Stimulated activated memory B cell treated with anti-CD40 and anti-IgM and Interleukin-4, amounts not matched to agents 10 μg/mL and 1 μg/mL and 100 μg/mL, for 72 hours (primary cell): ENCODE data around the gene KRT2.

Experiments used
- ATAC-seq: fragments of 150-1000 bp; cut with Tn5 transposase; 2 replicates; pipeline ENCODE4 v1.10.0; 2021
- H3K27ac Mint-ChIP-seq: one replicate; pipeline ENCODE4 v1.8.0; 2022; ENCODE audit warnings: mild to moderate bottlenecking, mixed read lengths
- H3K27me3 Mint-ChIP-seq: one replicate; pipeline ENCODE4 v1.8.0; 2022; ENCODE audit warnings: mixed read lengths
- H3K36me3 Mint-ChIP-seq: one replicate; pipeline ENCODE4 v1.8.0; 2022; ENCODE audit warnings: mixed read lengths
- H3K4me1 Mint-ChIP-seq: one replicate; pipeline ENCODE4 v1.8.0; 2022; ENCODE audit warnings: mixed read lengths
- H3K4me3 Mint-ChIP-seq: one replicate; pipeline ENCODE4 v1.8.0; 2022; ENCODE audit warnings: mild to moderate bottlenecking, moderate library complexity, mixed read lengths
- H3K9me3 Mint-ChIP-seq: one replicate; pipeline ENCODE4 v1.8.0; 2022; ENCODE audit warnings: mixed read lengths

KRT2 gene

DNA sequence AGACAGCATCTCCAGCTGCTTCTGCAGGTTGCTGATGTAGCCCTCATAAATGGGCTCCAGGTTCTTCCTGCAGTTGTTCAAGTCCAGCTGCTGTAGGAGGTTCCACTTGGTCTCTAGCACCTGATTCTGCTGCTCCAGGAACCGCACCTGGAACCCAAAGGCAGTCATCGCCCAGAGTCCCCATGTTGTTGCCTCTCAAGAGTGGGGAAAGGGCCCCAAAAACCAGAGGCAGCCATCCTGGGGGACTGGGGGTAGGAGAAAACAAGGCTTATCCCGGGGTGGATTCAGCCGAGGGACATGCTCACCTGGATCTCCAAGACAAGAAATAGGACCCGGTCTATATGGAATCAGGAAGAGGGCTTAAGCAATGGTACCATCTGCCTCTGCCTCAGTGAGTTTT is 53.0 kb downstream of the KRT2 start:
- no peak overlapping the region for H3K27ac Mint-ChIP-seq

More for the DNA sequence above, 53.0 kb downstream of the KRT2 start:
- no peaks in the 10 kb centered on the region for H3K4me1 Mint-ChIP-seq
- H3K4me3 Mint-ChIP-seq, result no peak overlapping the region
- peaks cover 26% of the 10 kb centered on the region for H3K27me3 Mint-ChIP-seq
- no peaks in the 10 kb centered on the region for H3K36me3 Mint-ChIP-seq
- no peaks in the 10 kb centered on the region for H3K9me3 Mint-ChIP-seq
- no peak for ATAC-seq
